ENCODE results near the gene SCT. TPM values are rescaled to one million over a fixed set of nuclear protein-coding genes. Genes with fewer than 3 reads are reported as not detected.

SCT gene
- total and polyA plus RNA-seq, 2 donors (not counting 1 experiment from before 2014, with no cell fraction given), result not detected

GRCh38 chr11:614623-615503, 12.1 kb downstream of the SCT start:
- no peak for TF ChIP-seq CTCF (IDR thresholded peaks at IDR 0.05)
- TF ChIP-seq EZH2 (IDR thresholded peaks at IDR 0.05; ENCODE audit: borderline replicate concordance, insufficient read depth, low read depth, low read length, poor library complexity, severe bottlenecking), result no peak
- Mint-ChIP-seq H3K4me3 (peak overlapping the region; percentile 92), H3K4me1 (peaks cover 17% of the 10 kb centered on the region), H3K27me3 (no peaks in the 10 kb centered on the region), H3K27ac (peak overlapping the region; percentile 94), H3K9me3 (ENCODE audit: insufficient read depth) (no peaks in the 10 kb centered on the region)
- Histone ChIP-seq H3K4me1 (ENCODE audit: control insufficient read depth in 2 of 2, insufficient read depth in 2 of 2, low read length in 2 of 2) (peaks cover 18 to 35% of the 10 kb centered on the region in 2 donors), H3K4me3 (ENCODE audit: control extremely low read depth in 1 of 5, extremely low read depth in 1 of 5, insufficient read depth in 1 of 5, low read depth in 2 of 5, low read length in 4 of 5) (peak overlapping the region; percentile 45 to 83 (median 79)), H3K9ac (ENCODE audit: low read length) (peak overlapping the region; percentile 80), H2AFZ (ENCODE audit: insufficient read depth, low read depth, low read length, poor library complexity, severe bottlenecking) (peak overlapping the region; percentile 80), H3K27me3 (replicated peaks in 1 of 4; ENCODE audit: control extremely low read depth in 1 of 4, control insufficient read depth in 3 of 4, insufficient read depth in 4 of 4, low read length in 3 of 4) (no peaks in the 10 kb centered on the region), H3K36me3 (replicated peaks in 1 of 2; ENCODE audit: control extremely low read depth in 1 of 2, control insufficient read depth in 1 of 2, extremely low read depth in 1 of 2, insufficient read depth in 2 of 2, low read length in 1 of 2) (peaks cover 0 to 42% of the 10 kb centered on the region in 2 experiments), H3K9me3 (ENCODE audit: control extremely low read depth in 1 of 3, control insufficient read depth in 2 of 3, insufficient read depth in 1 of 3, low read length in 2 of 3) (no peaks in the 10 kb centered on the region), H4K20me1 (ENCODE audit: control insufficient read depth, insufficient read depth, low read length, poor library complexity, severe bottlenecking) (peaks cover 53% of the 10 kb centered on the region), H3K79me2 (ENCODE audit: control insufficient read depth, insufficient read depth, low read length) (peaks cover 6% of the 10 kb centered on the region), H3K4me2 (replicated peaks; ENCODE audit: low read depth, low read length, poor library complexity, severe bottlenecking) (peak overlapping the region; percentile 90), H3K27ac (ENCODE audit: low read length in 2 of 2) (peak overlapping the region; percentile 81 to 85)
- DNase-seq, result peak; percentile 42
- CTCF ChIA-PET, result interaction anchor here (1.0 to 1.7 kb wide), 4 partner anchors 10 to 60 kb away, joined by 3 to 8 read pairs (median 4); no protein-coding TSS in a partner anchor
- intact Hi-C loops (cut with micrococcal nuclease), result loop anchor here (10.0 kb wide), 1 partner anchor 110 kb away; no protein-coding TSS in a partner anchor
- ATAC-seq (ENCODE audit: low read depth), result no peak
- POLR2A ChIA-PET, result interaction anchor here (0.6 to 2.0 kb wide), 7 partner anchors 9 to 79 kb away, joined by 3 to 13 read pairs (median 4); partner anchors contain the start of genes HRAS, LRRC56 and PHRF1
- WGBS (ENCODE audit: insufficient coverage), result 74% methylated on average over 68 of the region's 68 CpGs

Measured in B cell (primary cell).